Hepatocyte (in vitro differentiated cells): ENCODE measurements around the gene CCDC9B. TPM values are rescaled to one million over a fixed set of nuclear protein-coding genes. Genes with fewer than 3 reads are reported as not detected.

Experiments used
- DNase-seq: peaks from one replicate; pipeline ENCODE4 v3.0.0-alpha.2; 2016; ENCODE audit warnings: low spot score
- H2AFZ ChIP-seq: fragments of 200-600 bp; sonication (generic); 2 replicates; pipeline ENCODE4 v1.6.0; 2016; ENCODE audit warnings: antibody characterized with exemption, mild to moderate bottlenecking
- H3K27ac ChIP-seq: fragments of 200-600 bp; sonication (generic); 2 replicates; pipeline ENCODE4 v1.5.1; 2016; ENCODE audit warnings: mild to moderate bottlenecking
- H3K27me3 ChIP-seq: fragments of 200-600 bp; sonication (generic); 2 replicates; pipeline ENCODE4 v1.6.1; 2016
- H3K36me3 ChIP-seq: fragments of 200-600 bp; sonication (generic); replicated peaks from 2 replicates; pipeline ENCODE4 v1.5.1; 2016; ENCODE audit warnings: low read depth; ENCODE audit not compliant: insufficient read depth
- H3K4me1 ChIP-seq: fragments of 200-600 bp; sonication (generic); 2 replicates; pipeline ENCODE4 v1.5.1; 2016; ENCODE audit warnings: mild to moderate bottlenecking, moderate library complexity; ENCODE audit not compliant: insufficient read depth
- H3K4me2 ChIP-seq: fragments of 200-600 bp; sonication (generic); 2 replicates; pipeline ENCODE4 v1.6.0; 2016
- H3K4me3 ChIP-seq: fragments of 200-600 bp; sonication (generic); 2 replicates; pipeline ENCODE4 v1.5.1; 2016; ENCODE audit warnings: mild to moderate bottlenecking
- H3K79me2 ChIP-seq: fragments of 200-600 bp; sonication (generic); 2 replicates; pipeline ENCODE4 v1.6.0; 2017; ENCODE audit warnings: mild to moderate bottlenecking
- H3K9me2 ChIP-seq: fragments of 200-600 bp; sonication (generic); replicated peaks from 2 replicates; pipeline ENCODE4 v1.6.0; 2017; ENCODE audit warnings: mild to moderate bottlenecking; ENCODE audit not compliant: insufficient read depth
- H3K9me3 ChIP-seq: fragments of 200-600 bp; sonication (generic); 2 replicates; pipeline ENCODE4 v1.5.1; 2016; ENCODE audit warnings: low read depth, mild to moderate bottlenecking
- H4K20me1 ChIP-seq: fragments of 200-600 bp; sonication (generic); 2 replicates; pipeline ENCODE4 v1.6.0; 2016; ENCODE audit warnings: mild to moderate bottlenecking; ENCODE audit not compliant: insufficient read depth, poor library complexity, severe bottlenecking
- CTCF ChIP-seq: fragments of 200-600 bp; sonication (generic); IDR thresholded peaks from 2 replicates; pipeline ENCODE4 v1.5.1; 2016; ENCODE audit warnings: antibody characterized with exemption, mild to moderate bottlenecking; ENCODE audit not compliant: poor library complexity
- EZH2 ChIP-seq: fragments of 200-600 bp; sonication (generic); IDR thresholded peaks from 2 replicates; pipeline ENCODE4 v1.6.1; 2016; ENCODE audit warnings: antibody characterized with exemption, mild to moderate bottlenecking, borderline replicate concordance
- EZH2phosphoT487 ChIP-seq: fragments of 200-600 bp; sonication (generic); IDR thresholded peaks from one replicate; pipeline ENCODE4 v1.6.1; 2018; ENCODE audit warnings: antibody characterized with exemption, mild to moderate bottlenecking, low read depth, moderate library complexity; ENCODE audit not compliant: unreplicated experiment, severe bottlenecking
- WGBS: methylation state at CpG from one replicate; pipeline ENCODE4 v1.1.6; 2016; ENCODE audit warnings: low lambda C conversion rate; ENCODE audit errors: missing lambda C conversion rate; 5-methylcytosine and 5-hydroxymethylcytosine counted together
- polyA plus RNA-seq: library from polyadenylated mRNA; unstranded; fragments of >200 nt; fragmentation: Nextera tagmentation; extraction: Ambion mirVana; gene quantifications from 2 replicates; pipeline ENCODE4 v1.2.1, GENCODE V29; 2016
- total RNA-seq: library from RNA; depleted of rRNA; stranded (reverse); fragments of >200 nt; gene quantifications from 2 replicates; pipeline ENCODE4 v1.2.3, GENCODE V29; 2014

CCDC9B gene
- total and polyA plus RNA-seq, 2 experiments from 2014 or later, result 4.0 to 7.6 TPM

- Histone ChIP-seq H3K9me2 (no peaks in the 10 kb centered on the region), H3K4me2 (no peak overlapping the region), H3K4me3 (no peak overlapping the region), H3K4me1 (peaks cover 6% of the 10 kb centered on the region), H2AFZ (no peak overlapping the region), H3K27me3 (no peaks in the 10 kb centered on the region), H3K36me3 (no peaks in the 10 kb centered on the region), H3K27ac (no peak overlapping the region), H3K79me2 (no peaks in the 10 kb centered on the region), H4K20me1 (no peaks in the 10 kb centered on the region), H3K9me3 (no peaks in the 10 kb centered on the region)
- no peak for DNase-seq
- no peak for TF ChIP-seq CTCF
- TF ChIP-seq EZH2phosphoT487, result no peak
- no peak for TF ChIP-seq EZH2
- 98% methylated on average over 14 of the region's 14 CpGs for WGBS
These were observed 26.0 kb upstream of the CCDC9B start for GRCh38 chr15:40366457-40367370.

GRCh38 chr15:40365624-40366456 is 25.1 kb upstream of the CCDC9B start:
- Histone ChIP-seq H3K27me3 (peaks cover 4% of the 10 kb centered on the region), H3K79me2 (no peaks in the 10 kb centered on the region), H3K9me2 (no peaks in the 10 kb centered on the region), H3K27ac (no peak overlapping the region), H3K36me3 (no peaks in the 10 kb centered on the region), H3K9me3 (no peaks in the 10 kb centered on the region), H3K4me2 (no peak overlapping the region), H3K4me3 (no peak overlapping the region), H2AFZ (no peak overlapping the region), H3K4me1 (peaks cover 6% of the 10 kb centered on the region), H4K20me1 (no peaks in the 10 kb centered on the region)
- no peak for DNase-seq
- WGBS, result 87% methylated on average over 11 of the region's 11 CpGs
- TF ChIP-seq CTCF, result no peak
- no peak for TF ChIP-seq EZH2phosphoT487
- TF ChIP-seq EZH2, result no peak

GRCh38 chr15:40365016-40365415 is 24.3 kb upstream of the CCDC9B start:
- H2AFZ ChIP-seq, result no peak overlapping the region
- H4K20me1 ChIP-seq, result no peaks in the 10 kb centered on the region
- no peak overlapping the region for H3K4me2 ChIP-seq
- no peak for TF ChIP-seq CTCF
- TF ChIP-seq EZH2, result no peak
- TF ChIP-seq EZH2phosphoT487, result no peak
- no peaks in the 10 kb centered on the region for H3K36me3 ChIP-seq
- DNase-seq, result no peak
- WGBS, result 90% methylated on average over 5 of the region's 5 CpGs
- no peaks in the 10 kb centered on the region for H3K9me3 ChIP-seq
- H3K27me3 ChIP-seq, result peaks cover 4% of the 10 kb centered on the region
- H3K79me2 ChIP-seq, result no peaks in the 10 kb centered on the region
- H3K9me2 ChIP-seq, result no peaks in the 10 kb centered on the region
- H3K4me1 ChIP-seq, result peaks cover 6% of the 10 kb centered on the region
- H3K4me3 ChIP-seq, result no peak overlapping the region
- H3K27ac ChIP-seq, result no peak overlapping the region
